Suppressor macrophage treated with lipopolysaccharide for 1 hour (primary cell): ENCODE results near the gene ATP13A3.
"Not testable (repeated sequence)": the region's sequence is repeated elsewhere in the genome, so short reads cannot be mapped to it uniquely, and the experiment has no call there.

ENCODE experiments used
- DNase-seq, 3 donors: peaks; one replicate each; pipeline ENCODE4 v3.0.0-alpha.2; 2020 to 2022

The ATP13A3 gene

GRCh38 chr3:194497799-194498575, 11.2 kb upstream of the ATP13A3 start:
- DNase-seq, result peak; percentile 73 to 89 (median 76)

DNA sequence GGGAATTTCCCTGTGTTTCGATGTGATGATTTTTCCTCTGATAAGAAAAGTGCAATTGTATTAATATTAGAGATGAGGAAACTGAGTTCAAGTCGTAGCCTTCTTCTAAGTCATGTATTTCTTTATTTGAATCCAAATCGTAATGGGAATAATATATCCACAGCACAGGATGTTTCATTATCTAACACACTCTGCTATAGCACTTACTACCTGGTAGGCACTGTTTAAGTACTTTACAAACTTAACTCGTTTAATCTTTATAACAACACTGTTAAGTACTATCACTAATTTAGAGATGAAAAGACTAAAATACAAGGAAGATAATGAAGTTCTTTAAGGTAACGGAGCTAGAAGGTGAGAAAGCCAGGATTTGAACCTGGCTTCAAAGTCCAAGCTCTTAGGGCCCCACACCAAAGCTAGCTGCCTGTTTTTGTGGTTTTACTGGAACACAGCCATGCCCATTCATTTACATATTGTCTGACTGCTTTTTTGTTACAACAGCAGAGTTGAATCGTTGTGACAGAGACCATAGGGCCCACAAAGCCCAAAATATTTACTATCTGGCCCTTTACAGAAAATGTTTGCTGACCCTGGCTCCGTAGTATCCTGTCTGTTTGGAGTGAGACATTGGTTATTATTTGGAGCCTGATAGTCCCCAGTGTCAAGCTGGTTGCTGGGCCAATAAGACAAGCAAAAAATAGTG, 9.6 kb upstream of the ATP13A3 start:
- no peak for DNase-seq

- peak in 2 of 3 donors; percentile 48 to 58 for DNase-seq
Measured at GRCh38 chr3:194494951-194495374, 8.2 kb upstream of the ATP13A3 start.

- DNase-seq, result peak; percentile 38 to 76 (median 71)
Measured at GRCh38 chr3:194493995-194494927, 7.5 kb upstream of the ATP13A3 start.

DNA sequence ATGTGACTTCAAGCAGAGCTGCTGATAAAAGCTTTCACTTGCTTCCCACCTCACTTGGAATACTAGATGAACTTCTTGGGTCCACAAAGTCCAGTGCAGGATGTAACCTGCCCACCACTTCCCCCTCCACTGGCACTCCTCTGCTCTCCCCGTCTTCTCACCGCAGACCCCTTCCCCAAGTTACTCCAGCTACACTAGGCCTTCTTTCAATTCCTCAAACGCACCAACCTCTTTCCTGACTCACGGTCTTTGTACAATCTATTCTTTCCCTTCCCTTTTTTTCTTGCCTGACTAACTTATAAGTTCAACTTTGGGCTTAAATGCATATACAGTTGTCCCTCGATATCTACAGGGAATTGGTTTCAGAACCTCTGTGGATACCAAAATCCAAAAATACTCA, 5.2 kb upstream of the ATP13A3 start:
- peak; percentile 73 to 90 (median 85) for DNase-seq

DNA sequence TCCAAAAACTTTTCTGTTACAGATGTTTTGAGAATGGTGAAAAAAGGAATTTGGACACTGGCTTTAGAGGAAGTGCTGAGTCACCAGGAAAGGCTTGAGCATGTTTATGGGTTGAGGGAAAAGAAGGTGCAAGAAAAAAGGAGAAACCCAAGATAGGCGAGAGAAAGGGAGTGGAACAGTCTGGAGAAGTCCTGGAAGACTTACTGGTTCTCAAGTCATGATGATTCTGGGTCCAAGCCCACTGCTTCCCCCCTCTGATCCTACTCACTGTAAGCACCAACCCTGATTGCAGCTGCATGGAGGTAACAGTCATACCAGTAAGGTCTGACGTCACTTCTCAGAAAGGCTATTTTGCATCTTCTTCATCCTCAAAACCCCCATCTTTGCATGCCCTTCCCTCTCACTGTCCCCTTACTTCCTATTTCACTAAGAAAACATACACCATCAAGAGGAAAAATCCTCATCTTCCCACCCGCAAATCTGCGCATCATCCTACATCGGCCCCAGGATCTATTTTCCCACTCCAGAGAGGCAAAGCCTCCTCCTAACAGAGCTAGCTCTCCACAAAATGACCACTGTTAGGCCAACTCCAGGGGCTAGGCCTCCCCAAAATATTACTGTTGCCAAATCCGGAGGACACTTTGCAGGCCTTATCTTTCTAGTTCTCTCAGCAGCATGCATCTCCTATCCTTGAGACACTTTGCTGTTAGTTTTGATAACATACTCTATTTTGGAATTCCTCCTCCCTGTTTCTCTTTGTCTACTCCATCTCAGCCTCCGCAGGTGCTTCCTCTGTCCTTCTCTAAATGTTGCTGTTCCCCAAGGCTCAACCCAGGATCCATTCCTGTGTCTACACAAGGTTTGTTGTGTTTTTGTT, 3.2 kb upstream of the ATP13A3 start:
- peak; percentile 85 to 98 (median 90) for DNase-seq

DNA sequence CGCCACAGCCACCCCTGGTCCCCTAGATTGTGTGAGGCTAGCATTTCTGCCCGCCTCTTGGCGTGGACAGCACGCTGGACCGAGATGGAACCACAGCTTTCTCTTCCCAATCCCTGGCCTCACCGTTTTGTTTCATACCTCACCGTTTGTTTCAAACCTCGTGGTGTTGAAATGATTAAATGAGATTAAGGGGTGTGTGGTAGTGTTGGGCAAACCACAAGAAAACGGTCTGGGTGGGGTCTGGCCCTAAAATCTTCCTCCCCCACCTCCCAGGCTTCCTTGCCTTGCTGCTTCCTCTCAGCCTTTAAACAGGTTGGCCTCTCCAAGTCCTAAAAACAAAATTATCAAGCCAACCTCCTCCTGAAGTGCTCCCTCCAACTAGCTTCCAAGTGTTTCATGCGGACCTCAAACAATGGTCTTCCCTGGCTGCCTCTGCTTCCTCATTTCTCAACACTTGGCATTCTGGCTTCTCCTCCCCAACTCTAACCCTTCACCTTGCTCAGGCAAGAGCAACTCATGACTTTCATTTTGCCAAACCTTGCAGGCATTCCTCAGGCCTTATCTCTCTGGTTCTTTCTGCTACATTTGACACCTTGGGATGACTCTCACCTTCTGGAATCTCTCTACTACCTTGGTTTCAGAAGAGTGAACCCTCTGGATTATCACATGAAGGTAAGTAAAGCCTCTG, 1.4 kb upstream of the ATP13A3 start:
- DNase-seq, result peak; percentile 40 to 55 (median 44)

GRCh38 chr3:194487289-194488054, 670 bp upstream of the ATP13A3 start:
- peak; percentile 97 to 98 (median 98) for DNase-seq

- DNase-seq, result peak; percentile 77 to 84 (median 81)
Measured at GRCh38 chr3:194485881-194486539, 792 bp downstream of the ATP13A3 start.

GRCh38 chr3:194485468-194485880, 1.3 kb downstream of the ATP13A3 start:
- peak in 1 of 3 donors; percentile 55 for DNase-seq

- peak in 1 of 3 donors; percentile 20 for DNase-seq
Measured at GRCh38 chr3:194484614-194485013, 2.2 kb downstream of the ATP13A3 start.

DNA sequence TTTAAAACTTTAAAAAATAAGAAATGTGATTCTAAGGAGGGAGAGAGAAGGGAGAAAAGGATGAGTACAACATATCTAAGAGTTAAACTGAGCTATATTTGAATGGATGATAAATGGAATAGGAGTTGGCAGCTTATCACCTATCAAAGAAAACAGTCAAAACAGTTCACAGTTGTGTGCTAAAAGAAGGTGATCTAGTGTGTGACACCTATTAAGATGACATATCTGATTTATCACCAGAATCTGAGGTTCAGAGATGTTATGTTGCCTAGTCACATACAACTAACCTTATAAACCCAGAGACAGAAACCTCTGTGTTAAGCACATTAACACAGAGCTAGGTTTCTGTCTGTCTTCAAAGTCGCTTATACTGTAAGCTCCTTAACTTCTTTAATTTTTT, 3.0 kb downstream of the ATP13A3 start:
- DNase-seq, result peak in 1 of 3 donors; percentile 17

DNA sequence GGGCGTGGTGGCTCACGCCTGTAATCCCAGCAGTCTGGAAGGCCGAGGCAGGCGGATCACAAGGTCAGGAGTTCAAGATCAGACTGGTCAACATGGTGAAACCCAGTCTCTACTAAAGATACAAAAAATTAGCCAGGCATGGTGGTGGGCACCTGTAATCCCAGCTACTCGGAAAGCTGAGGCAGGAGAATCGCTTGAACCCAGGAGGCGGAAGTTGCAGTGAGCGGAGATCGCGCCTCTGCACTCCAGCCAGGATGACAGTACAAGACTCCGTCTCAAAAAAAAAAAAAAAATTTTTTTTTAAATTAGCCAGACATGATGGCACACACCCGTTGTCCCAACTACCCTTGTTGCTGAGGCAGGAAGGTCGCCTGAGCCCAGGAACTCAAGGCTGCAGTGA, 4.0 kb downstream of the ATP13A3 start:
- DNase-seq, result not testable (repeated sequence)

GRCh38 chr3:194482196-194482593, 4.6 kb downstream of the ATP13A3 start:
- no peak for DNase-seq

- no peak for DNase-seq
Measured at GRCh38 chr3:194481525-194482195, 5.1 kb downstream of the ATP13A3 start.

DNA sequence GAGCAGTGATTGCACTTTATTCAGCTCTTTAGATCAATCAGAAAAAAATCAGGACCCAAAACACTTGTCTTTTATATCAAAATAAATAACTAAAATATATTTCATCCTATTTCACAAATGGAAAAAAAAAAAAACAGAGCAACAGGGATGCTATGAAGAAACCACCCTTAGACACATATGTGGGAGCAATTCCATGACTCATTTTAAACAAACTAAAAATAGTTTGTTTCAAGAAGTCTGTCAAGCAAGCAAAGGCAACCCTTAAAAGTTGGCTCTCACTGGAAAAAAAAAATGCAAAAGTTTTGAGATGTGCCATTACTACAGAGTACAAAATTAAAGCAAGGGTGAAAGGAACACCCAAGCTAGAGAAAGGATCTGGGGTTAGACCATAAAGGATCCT, 5.7 kb downstream of the ATP13A3 start:
- peak; percentile 52 to 83 (median 80) for DNase-seq

GRCh38 chr3:194476784-194477183, 10.0 kb downstream of the ATP13A3 start:
- no peak for DNase-seq

DNA sequence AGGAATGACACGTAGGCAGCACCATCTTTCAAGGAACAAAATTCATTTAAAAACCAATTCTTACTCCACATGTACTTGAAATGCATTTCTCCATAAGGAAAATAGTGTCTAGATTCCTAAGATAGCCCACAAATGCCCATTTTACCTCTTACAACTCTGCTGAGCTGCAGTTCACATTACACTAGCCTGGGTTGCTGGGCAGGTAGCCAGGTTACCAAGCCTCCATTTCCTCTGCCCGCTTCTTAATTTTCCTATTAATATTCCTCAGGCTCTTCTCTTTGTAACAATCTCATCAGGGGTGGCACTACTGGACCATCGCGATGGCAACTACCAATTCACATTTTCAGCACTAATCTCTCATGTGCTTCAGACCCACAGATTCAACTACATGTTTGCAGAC, 10.8 kb downstream of the ATP13A3 start:
- DNase-seq, result no peak
